ENCODE results near the gene IFNAR2.

- TF ChIP-seq CTCF (IDR thresholded peaks at IDR 0.05; ENCODE audit: poor library complexity) (no peak), EZH2 (IDR thresholded peaks at IDR 0.05; ENCODE audit: borderline replicate concordance) (no peak)
These were observed 21.2 kb upstream of the IFNAR2 start for GRCh38 chr21:33208534-33208933.

Data from hepatocyte (in vitro differentiated cells).